ENCODE data around the gene TADA3. TPM values are rescaled to one million over a fixed set of nuclear protein-coding genes. Genes with fewer than 3 reads are reported as not detected.

The TADA3 gene
- total RNA-seq, 1 donor from 2014 or later, result 28.1 TPM

Other genes with a start within 250 kb of the TADA3 start
- 48.4 TPM for gene LHFPL4, start 238.7 kb downstream of the TADA3 start, total RNA-seq
- 16.2 TPM for gene MTMR14, start 143.0 kb downstream of the TADA3 start, total RNA-seq
- gene CPNE9, start 88.6 kb downstream of the TADA3 start, total RNA-seq, result 0.31 TPM
- 16.8 TPM for gene BRPF1, start 60.7 kb downstream of the TADA3 start, total RNA-seq
- gene OGG1, start 42.5 kb downstream of the TADA3 start, total RNA-seq, result 61.3 TPM
- gene CAMK1, start 22.5 kb downstream of the TADA3 start, total RNA-seq, result 56.1 TPM
- gene ARPC4, start 609 bp upstream of the TADA3 start, total RNA-seq, result 162 TPM
- gene TTLL3, start 17.8 kb upstream of the TADA3 start, total RNA-seq, result 16.5 TPM
- 20.9 TPM for gene RPUSD3, start 51.5 kb upstream of the TADA3 start, total RNA-seq
- gene CIDEC, start 87.8 kb upstream of the TADA3 start, total RNA-seq, result not detected
- 17.8 TPM for gene JAGN1, start 98.1 kb upstream of the TADA3 start, total RNA-seq
- gene IL17RE, start 110.4 kb upstream of the TADA3 start, total RNA-seq, result not detected
- gene IL17RC, start 124.6 kb upstream of the TADA3 start, total RNA-seq, result 4.5 TPM
- gene CRELD1, start 141.4 kb upstream of the TADA3 start, total RNA-seq, result 17.5 TPM
- 4.1 TPM for gene PRRT3, start 159.9 kb upstream of the TADA3 start, total RNA-seq
- 31.4 TPM for gene EMC3, start 194.4 kb upstream of the TADA3 start, total RNA-seq
- 5.6 TPM for gene FANCD2, start 234.0 kb upstream of the TADA3 start, total RNA-seq

Data from occipital lobe (tissue), 1 donor.